Activated naive CD8-positive, alpha-beta T cell treated with anti-CD3 and anti-CD28 coated beads, Interleukin-2, amount 50 U/mL, for 16 hours (primary cell): ENCODE measurements around the gene SUPT6H.
A peak's percentile ranks its signal among the peaks of the same experiment; 100 is the strongest.

ENCODE experiments used
- DNase-seq: peaks from one replicate; pipeline ENCODE4 v3.0.0-alpha.2; 2020; ENCODE audit warnings: low read depth, low spot score

Gene SUPT6H

GRCh38 chr17:28661635-28662526 is at the start of gene SUPT6H, which contains the start of gene SDF2:
Gene SUPT6H (plus strand): TSS chr17:28662205. CDS start chr17:28673402, 11,197 bp downstream.
Gene SDF2 (minus strand): TSS chr17:28661906. CDS start chr17:28661876, 30 bp downstream.
- peak; percentile 94 for DNase-seq

GRCh38 chr17:28612531-28612930 is 49.5 kb upstream of the SUPT6H start:
- DNase-seq: no peak

DNA sequence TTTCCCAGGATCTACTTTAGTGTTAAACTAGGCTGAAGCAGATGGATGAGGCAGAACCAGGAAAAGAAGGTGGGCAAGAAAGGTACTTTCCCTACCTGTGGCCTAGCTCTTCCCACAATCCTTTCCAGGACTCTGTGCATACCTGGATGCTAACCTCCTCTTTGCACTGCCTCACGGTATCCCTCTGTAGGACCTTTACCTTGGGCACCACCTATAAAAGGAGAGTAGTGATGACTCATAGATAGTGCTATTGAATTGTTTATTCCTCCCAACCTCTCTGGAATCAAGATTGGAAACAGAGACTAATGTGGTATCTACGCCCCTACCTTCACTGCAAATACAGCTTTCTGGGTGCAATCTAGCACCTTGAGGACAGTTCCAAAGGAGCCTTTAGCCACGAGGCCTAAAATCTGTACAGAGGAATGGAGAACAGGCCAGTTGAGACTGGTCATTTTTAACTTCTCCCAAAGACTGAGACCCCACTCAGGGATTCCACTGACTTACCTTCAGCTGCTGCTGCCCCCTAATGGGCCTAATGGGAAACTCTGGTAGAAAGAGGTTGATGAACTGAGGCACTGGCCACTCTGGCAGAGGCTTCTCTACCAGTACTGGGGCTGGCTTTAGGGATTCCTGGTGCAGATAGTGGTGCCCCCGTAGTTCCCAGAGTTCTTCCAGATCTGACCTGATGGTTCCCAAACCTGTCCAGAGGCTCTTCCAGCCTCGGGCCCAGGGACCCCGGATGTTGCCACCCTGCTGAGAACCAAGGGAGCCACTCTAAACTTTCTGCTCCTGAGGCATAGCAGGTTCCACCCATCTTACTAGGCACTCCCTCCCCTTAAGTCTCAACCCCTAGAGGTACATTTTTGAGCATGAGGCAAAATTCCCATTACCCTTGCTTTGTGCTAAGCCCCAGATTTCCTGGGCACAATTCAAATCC is 48.8 kb upstream of the SUPT6H start:
- no peak for DNase-seq

DNA sequence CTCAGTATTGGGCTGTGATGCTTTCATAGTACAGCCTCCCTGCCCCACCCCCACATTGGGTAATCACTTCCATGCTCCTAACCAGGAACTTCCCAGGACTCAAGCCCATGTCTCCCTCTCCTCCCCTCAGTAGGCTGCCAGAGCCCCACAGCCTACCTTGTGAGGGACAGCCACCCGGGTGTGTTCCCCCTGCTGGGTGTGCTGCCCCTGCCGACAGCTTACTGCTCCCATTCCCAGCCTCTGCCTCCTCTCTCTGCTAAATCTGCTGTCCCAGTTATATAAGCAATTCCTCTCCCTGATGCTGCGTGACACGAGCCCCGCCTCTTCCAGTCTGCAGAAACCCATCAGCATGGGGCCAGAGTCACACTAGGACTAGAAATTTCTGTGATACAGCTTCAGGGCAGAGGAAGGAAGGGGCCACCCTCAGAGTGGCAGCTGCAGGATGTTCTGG is 48.0 kb upstream of the SUPT6H start, which contains the start of gene RSKR:
Gene RSKR, minus strand, starts transcription at position 255 of the 451 bp plus-strand sequence. Its CDS starts 24 bp downstream, at position 231.
- DNase-seq: no peak

DNA sequence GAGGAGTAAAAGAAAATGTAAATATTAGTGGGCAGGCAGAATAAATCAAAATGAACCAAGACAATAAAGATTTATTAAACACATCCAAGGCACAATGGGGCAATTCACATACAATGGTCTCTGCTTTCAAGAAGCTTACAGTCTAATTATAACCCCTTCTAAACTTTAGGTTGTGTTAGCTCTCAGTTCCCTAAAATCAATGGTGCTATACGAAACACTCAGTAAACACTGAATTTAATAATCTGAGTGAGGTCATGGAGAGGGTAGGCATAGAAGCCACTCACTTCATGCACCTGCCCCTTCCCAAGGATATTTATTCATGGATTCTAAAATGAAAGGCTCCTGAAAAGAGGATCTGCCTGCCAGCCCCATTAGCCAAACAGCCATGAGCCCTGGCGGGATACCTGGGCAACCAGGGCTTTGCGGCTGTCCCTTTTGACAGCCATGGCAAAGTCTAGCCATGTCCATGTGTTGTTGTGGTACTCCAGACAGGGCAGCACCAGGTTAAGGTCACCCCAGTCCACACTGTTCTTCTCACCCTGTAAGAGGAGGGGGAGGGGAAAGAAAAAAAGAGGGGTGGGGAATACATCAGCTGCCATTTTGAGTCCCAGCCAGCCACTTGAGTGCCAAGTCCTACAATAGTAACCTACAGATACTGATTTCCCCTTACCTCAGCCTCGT is 46.6 kb upstream of the SUPT6H start:
- no peak for DNase-seq

DNA sequence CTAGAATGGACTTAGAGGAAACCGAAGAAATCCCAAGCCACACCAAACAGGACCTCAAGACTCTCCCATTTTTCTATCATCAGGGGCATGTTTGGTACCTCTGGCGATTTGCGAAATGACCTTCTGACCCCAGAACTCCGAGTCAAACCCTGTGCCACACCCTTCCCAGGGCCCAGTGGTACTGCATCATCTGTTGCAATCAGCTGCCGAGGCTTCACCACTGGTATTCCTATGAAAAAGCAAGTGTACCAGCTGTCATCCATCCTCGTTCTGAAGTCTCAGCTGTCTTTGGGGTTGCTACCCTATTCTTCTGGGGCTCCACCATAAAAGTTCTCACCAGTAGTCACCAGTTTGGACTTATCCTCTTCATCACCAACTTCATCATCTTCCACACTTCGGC is 45.7 kb upstream of the SUPT6H start:
- no peak for DNase-seq

DNA sequence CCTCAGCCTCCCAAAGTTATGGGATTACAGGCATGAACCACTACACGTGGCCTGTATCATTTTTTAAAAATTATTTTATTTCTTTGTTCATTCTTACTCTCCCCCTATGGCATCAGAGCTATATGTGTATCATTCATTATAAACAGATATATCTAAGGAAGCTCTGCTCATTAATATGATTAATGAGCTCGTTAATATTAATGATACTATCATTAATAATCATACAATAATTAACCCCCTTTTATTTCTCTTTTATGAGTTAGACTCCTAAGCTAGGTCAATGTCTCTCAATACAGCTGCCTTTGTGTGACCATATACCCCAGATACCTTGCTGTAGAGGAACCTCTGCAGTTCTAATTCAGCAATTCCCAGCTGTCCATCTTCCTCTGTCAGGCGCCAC is 43.5 kb upstream of the SUPT6H start:
- DNase-seq: no peak

DNA sequence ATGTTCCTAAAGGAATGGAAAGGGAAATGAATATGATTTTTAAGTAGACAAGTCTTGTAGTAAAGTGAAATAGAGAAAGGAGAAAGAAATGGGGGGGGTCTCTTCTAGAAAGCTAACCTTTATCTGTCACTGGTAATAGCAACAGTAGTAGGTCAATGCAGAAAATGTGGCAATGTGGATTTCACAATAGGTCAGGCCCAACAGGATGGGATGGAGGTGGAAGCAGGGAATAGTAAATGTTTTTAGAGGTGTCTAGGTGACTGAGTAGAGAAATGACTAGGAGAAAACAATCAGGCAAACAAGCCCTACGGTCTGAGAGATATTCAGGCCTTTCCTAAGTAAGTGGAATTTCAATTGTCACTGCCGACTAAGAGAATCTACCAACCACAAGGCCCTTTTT is 42.0 kb upstream of the SUPT6H start:
- no peak for DNase-seq

GRCh38 chr17:28622186-28622585 is 39.8 kb upstream of the SUPT6H start:
- DNase-seq: no peak

GRCh38 chr17:28623696-28624095 is 38.3 kb upstream of the SUPT6H start:
- no peak for DNase-seq

- DNase-seq: no peak
Measured at GRCh38 chr17:28624148-28624547, 37.9 kb upstream of the SUPT6H start.

DNA sequence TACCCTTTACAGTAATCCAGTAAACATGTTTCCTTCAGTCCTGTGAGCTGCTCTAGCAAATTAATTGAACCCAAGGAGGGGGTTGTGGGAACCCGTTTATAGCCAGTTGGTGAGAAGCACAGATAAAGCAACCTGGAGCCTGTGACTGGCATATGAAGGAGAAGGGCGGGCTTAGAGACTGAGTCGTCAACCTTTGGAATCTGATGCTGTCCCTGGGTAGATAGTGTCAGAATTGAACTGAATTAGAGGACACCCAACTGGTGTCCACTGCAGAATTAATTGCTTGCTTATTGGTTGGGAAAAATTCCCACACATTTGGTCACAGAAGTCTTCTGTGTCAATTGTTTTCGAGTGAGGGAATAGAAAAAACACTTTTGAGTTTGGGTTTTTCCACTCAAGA is 35.2 kb upstream of the SUPT6H start:
- no peak for DNase-seq

DNA sequence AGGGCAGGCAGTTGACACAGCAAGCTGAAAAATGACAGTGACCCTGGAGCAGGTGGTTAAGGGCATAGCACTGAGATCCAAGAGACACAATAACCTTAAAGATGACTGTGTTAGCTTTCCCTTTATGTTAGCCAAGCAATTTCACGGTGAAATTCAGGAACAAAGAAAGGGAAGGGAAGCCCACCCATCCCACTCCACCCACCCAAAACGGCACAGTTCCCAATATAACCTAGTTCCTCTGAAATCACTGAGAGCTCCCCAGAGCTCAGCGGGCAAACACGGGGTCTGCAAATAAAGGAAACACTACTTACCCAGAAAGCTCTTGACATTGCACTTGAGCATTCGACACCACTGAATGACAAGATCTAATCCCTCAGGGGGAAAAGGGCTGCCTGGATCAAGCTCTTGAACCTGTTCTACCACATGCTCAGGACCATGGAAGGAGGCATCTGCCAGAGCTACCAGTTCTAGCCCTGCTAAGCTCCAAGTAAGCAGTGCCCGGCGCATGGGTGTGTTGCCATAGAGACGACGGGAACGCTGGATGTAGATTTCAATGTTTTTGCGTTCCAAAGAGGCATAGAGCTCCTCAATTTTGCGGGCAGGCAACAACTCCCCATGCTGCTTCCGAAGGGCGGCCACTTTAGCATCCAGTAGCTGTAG is 27.7 kb upstream of the SUPT6H start:
- DNase-seq: no peak

DNA sequence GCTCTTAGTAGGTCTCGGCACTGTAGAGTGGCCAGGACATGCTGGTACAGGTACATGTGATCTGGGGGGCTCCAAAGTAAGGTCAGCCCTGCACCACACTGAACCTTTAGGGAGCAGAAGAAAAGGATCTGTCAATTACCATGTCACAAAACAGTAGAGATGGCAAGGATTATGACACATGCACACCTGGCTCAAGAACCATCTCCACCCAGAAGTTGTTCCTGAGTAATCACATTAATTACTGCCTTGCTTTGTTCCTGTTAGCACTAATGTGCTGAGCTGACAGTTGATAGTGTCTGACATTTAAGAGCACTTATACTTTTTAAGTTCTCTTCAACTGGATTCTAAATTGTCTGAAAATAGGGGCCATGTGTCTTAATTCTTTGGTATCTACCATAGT is 26.5 kb upstream of the SUPT6H start:
- no peak for DNase-seq

- DNase-seq: no peak
Measured at GRCh38 chr17:28641579-28641978, 20.4 kb upstream of the SUPT6H start.

GRCh38 chr17:28643983-28644786 is 17.8 kb upstream of the SUPT6H start:
- no peak for DNase-seq

GRCh38 chr17:28644787-28645575 is 17.0 kb upstream of the SUPT6H start, which contains the start of gene BLTP2:
Gene BLTP2 (minus strand): TSS chr17:28645158. CDS start chr17:28645056, 102 bp downstream.
- peak; percentile 88 for DNase-seq

DNA sequence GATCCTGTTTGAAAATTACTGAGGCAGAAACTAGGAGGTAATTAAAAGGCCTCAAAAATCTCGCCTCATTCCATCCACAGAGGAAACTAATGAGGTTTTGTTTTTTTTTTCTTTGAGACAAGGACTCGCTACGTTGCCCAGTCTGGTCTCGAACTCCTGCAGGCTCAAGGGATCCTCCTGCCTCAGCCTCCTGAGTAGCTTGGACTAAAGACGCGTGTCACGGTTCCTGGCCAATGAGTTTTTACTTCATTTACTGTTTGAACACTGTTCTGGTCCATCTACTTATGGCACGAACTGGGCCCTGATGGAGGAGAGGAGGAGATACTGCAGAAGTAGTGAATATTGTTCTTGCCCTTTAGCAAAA is 16.4 kb upstream of the SUPT6H start:
- DNase-seq: no peak

DNA sequence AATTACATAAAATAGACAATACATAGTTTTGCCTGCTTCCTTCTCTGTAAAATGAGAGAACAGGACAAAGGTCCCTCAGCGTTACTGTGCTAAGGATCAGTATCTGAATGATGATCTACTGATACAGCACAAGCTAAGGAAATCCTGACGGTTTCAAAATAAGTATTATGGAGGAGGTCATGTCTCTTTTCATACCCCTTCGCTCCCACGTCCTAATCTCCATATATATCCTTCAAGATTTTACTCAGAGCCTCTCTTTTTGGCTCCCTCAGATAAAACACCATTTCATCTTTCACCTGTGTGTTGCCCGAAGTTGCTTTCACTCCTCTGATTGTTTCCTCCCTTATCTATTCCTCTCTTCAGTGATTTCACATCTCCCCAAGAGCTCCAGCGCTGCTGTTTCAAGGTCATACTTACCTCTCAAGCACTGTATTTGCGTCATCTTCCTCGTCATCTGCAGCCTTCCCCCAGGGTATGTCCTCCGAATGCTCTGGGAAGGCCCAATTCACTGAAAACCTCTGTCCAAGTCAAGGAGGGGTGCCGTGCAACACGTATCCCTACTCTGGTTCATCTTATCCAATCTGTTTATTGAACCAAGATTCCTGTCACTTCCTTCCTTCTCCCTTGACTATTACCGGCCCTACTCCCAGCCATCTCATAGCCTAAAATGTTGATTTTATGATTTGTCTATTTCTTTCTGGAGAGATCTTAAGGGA is 15.8 kb upstream of the SUPT6H start:
- no peak for DNase-seq
